Gastrocnemius medialis (tissue), 4 donors: ENCODE results near the gene CDK14. TPM values are rescaled to one million over a fixed set of nuclear protein-coding genes. Genes with fewer than 3 reads are reported as not detected.
A peak's percentile ranks its signal among the peaks of the same experiment; 100 is the strongest.

Source experiments
- ATAC-seq, 2 donors: fragments of 150-250 bp; one replicate each; pipeline ENCODE4 v1.9.1; 2016
- DNase-seq, 2 donors: peaks; one replicate each; pipeline ENCODE4 v3.0.0-alpha.2; 2019
- H3K27ac ChIP-seq, 4 donors: fragments of 200-600 bp; sonication (generic); 1 replicate in 1 of 4; 2 replicates in 3 of 4; pipeline ENCODE4 v1.5.1; 2016 to 2018; ENCODE audit warnings: mild to moderate bottlenecking in 2 of 4, moderate library complexity in 1 of 4
- H3K27me3 ChIP-seq, 3 donors: fragments of 200-600 bp; sonication (generic) in 2 of 3; 1 replicate in 1 of 3; 2 replicates in 2 of 3; pipeline versions ENCODE4 v1.5.1 to v1.6.0; 2016 to 2019; ENCODE audit warnings: mild to moderate bottlenecking in 1 of 3, moderate library complexity in 1 of 3
- H3K36me3 ChIP-seq, 2 donors: fragments of 200-600 bp; sonication (generic) in 1 of 2; one replicate each; pipeline ENCODE4 v1.5.1; 2017 to 2018
- H3K4me1 ChIP-seq, 2 donors: fragments of 200-600 bp; sonication (generic) in 1 of 2; one replicate each; pipeline ENCODE4 v1.5.1; 2016 to 2017; ENCODE audit warnings: mild to moderate bottlenecking in 2 of 2
- H3K4me3 ChIP-seq, 4 donors: fragments of 200-600 bp; sonication (generic) in 3 of 4; 1 replicate in 1 of 4; 2 replicates in 3 of 4; pipeline ENCODE4 v1.5.1; 2016 to 2019; ENCODE audit warnings: mild to moderate bottlenecking in 2 of 4
- H3K9me3 ChIP-seq, 3 donors: fragments of 200-600 bp; sonication (generic) in 2 of 3; 1 replicate in 1 of 3; 2 replicates in 2 of 3; pipeline ENCODE4 v1.5.1; 2016 to 2019
- CTCF ChIP-seq, 5 experiments: fragments of 450-650 bp in 3 of 5; fragments of 200-600 bp in 2 of 5; sonication (generic) in 2 of 5; IDR thresholded peaks in 4 of 5; conservative IDR thresholded peaks in 1 of 5; 1 replicate in 4 of 5; 2 replicates in 1 of 5; pipeline ENCODE4 v1.5.1; 2016 to 2019; ENCODE audit warnings: antibody characterized with exemption in 5 of 5, mild to moderate bottlenecking in 3 of 5, moderate library complexity in 3 of 5
- POLR2A ChIP-seq, 2 donors: fragments of 450-650 bp; IDR thresholded peaks; one replicate each; pipeline ENCODE4 v1.6.1; 2017; ENCODE audit warnings: antibody characterized with exemption in 2 of 2, mild to moderate bottlenecking in 2 of 2, moderate library complexity in 2 of 2
- in situ Hi-C, 4 donors: fragments of 200-750 bp; cut with MboI; loops; one replicate each; pipeline versions ENCODE4 v1.15.0 to v1.8.0; 2017; ENCODE audit warnings: low sequenced_read_pairs in 4 of 4
- intact Hi-C: fragments of 100-400 bp; cut with DNase I; formaldehyde crosslinking; loops from one replicate; pipeline ENCODE4 v1.15.1; 2023; ENCODE audit warnings: low total_unique reads
- total RNA-seq, 4 donors: library from RNA; depleted of rRNA; stranded (reverse); fragments of >200 nt; gene quantifications; one replicate each; pipeline versions ENCODE4 v1.1.0 to v1.2.3, GENCODE V29; 2016

CDK14 gene
- total RNA-seq, 4 donors from 2014 or later, result 3.9 to 8.6 (median 7.3) TPM

GRCh38 chr7:90596671-90597562 lies 796 bp downstream of the CDK14 start:
- peaks cover 10 to 44% of the 10 kb centered on the region in 2 donors for H3K4me1 ChIP-seq
- intact Hi-C loops, result loop anchor here (2.0 to 5.0 kb wide), 2 partner anchors 44 to 140 kb away; no protein-coding TSS in a partner anchor
- TF ChIP-seq CTCF (IDR thresholded peaks at IDR 0.05 in 4 of 5, conservative IDR thresholded peaks at IDR 0.05 in 1 of 5) (no peak), POLR2A (IDR thresholded peaks at IDR 0.05) (peak in 1 of 2 donors; percentile 20)

GRCh38 chr7:90597563-90598253 lies 1.6 kb downstream of the CDK14 start:
- Histone ChIP-seq H3K4me1 (peaks cover 10 to 44% of the 10 kb centered on the region in 2 donors), H3K9me3 (no peaks in the 10 kb centered on the region), H3K4me3 (peak overlapping the region; percentile 72 to 92 (median 78)), H3K27ac (peak overlapping the region; percentile 66 to 86 (median 76)), H3K36me3 (no peaks in the 10 kb centered on the region), H3K27me3 (no peaks in the 10 kb centered on the region)
- in situ Hi-C loops, result no loop called here
- TF ChIP-seq POLR2A (IDR thresholded peaks at IDR 0.05), result no peak
- ATAC-seq (no peak), DNase-seq (no peak)
- intact Hi-C loops, result loop anchor here (2.0 to 5.0 kb wide), 2 partner anchors 45 to 140 kb away; no protein-coding TSS in a partner anchor

More at GRCh38 chr7:90596671-90597562, 796 bp downstream of the CDK14 start:
- peak overlapping the region; percentile 72 to 92 (median 78) for H3K4me3 ChIP-seq
- ATAC-seq (peak; percentile 12 to 38), DNase-seq (no peak)
- no peaks in the 10 kb centered on the region for H3K27me3 ChIP-seq
- H3K36me3 ChIP-seq, result no peaks in the 10 kb centered on the region
- peak overlapping the region; percentile 66 to 86 (median 76) for H3K27ac ChIP-seq
- no peaks in the 10 kb centered on the region for H3K9me3 ChIP-seq
- in situ Hi-C loops, result no loop called here

- H3K27ac ChIP-seq, result no peak overlapping the region
- intact Hi-C loops (loop anchor here (5.0 kb wide), 1 partner anchor 142 kb away; no protein-coding TSS in a partner anchor), in situ Hi-C loops (no loop called here)
- H3K4me1 ChIP-seq, result peaks cover 10 to 51% of the 10 kb centered on the region in 2 donors
- H3K9me3 ChIP-seq, result no peaks in the 10 kb centered on the region
- TF ChIP-seq CTCF (IDR thresholded peaks at IDR 0.05 in 4 of 5, conservative IDR thresholded peaks at IDR 0.05 in 1 of 5) (no peak), POLR2A (IDR thresholded peaks at IDR 0.05) (no peak)
- DNase-seq, result no peak
- H3K4me3 ChIP-seq, result no peak overlapping the region
- H3K27me3 ChIP-seq, result no peaks in the 10 kb centered on the region
- H3K36me3 ChIP-seq, result no peaks in the 10 kb centered on the region
- no peak for ATAC-seq
These were observed 2.9 kb downstream of the CDK14 start for GRCh38 chr7:90599038-90599437.

- ATAC-seq (no peak), DNase-seq (no peak)
- intact Hi-C loops (loop anchor here (5.0 kb wide), 1 partner anchor 143 kb away; no protein-coding TSS in a partner anchor), in situ Hi-C loops (no loop called here)
- Histone ChIP-seq H3K9me3 (no peaks in the 10 kb centered on the region), H3K27me3 (no peaks in the 10 kb centered on the region), H3K36me3 (no peaks in the 10 kb centered on the region), H3K4me3 (no peak overlapping the region), H3K27ac (peak overlapping the region in 1 of 4 donors; percentile 52), H3K4me1 (peaks cover 17 to 54% of the 10 kb centered on the region in 2 donors)
- TF ChIP-seq CTCF (IDR thresholded peaks at IDR 0.05 in 4 of 5, conservative IDR thresholded peaks at IDR 0.05 in 1 of 5), result no peak
- no peak for TF ChIP-seq POLR2A (IDR thresholded peaks at IDR 0.05)
These were observed 3.9 kb downstream of the CDK14 start for GRCh38 chr7:90599892-90600555.
